Measurements from ENCODE around the gene TRIM32.

- TF ChIP-seq CTCF (conservative IDR thresholded peaks at IDR 0.05) (no peak), EZH2 (IDR thresholded peaks at IDR 0.05; ENCODE audit: low read depth) (no peak)
These were observed 29.3 kb downstream of the TRIM32 start for GRCh38 chr9:116716438-116716837.

Data from PC-9 (cell line).